Progenitor cell of endocrine pancreas (in vitro differentiated cells): ENCODE data around the gene MCM9. TPM values are rescaled to one million over a fixed set of nuclear protein-coding genes. Genes with fewer than 3 reads are reported as not detected.

ENCODE experiments used
- DNase-seq: peaks from one replicate; pipeline ENCODE4 v3.0.0; 2021; ENCODE audit warnings: low spot score; ENCODE audit not compliant: unreplicated experiment
- H3K27ac Mint-ChIP-seq: 2 replicates; pipeline ENCODE4 v1.8.0; 2021; ENCODE audit warnings: mild to moderate bottlenecking, moderate library complexity, mixed read lengths
- H3K27me3 Mint-ChIP-seq: 2 replicates; pipeline ENCODE4 v1.8.0; 2021; ENCODE audit warnings: mixed read lengths
- H3K36me3 Mint-ChIP-seq: 2 replicates; pipeline ENCODE4 v1.8.0; 2022; ENCODE audit warnings: mixed read lengths; ENCODE audit not compliant: insufficient read depth
- H3K4me1 Mint-ChIP-seq: 2 replicates; pipeline ENCODE4 v1.8.0; 2021; ENCODE audit warnings: low read depth, mixed read lengths
- H3K4me3 Mint-ChIP-seq: 2 replicates; pipeline ENCODE4 v1.8.0; 2021; ENCODE audit warnings: low read depth, mild to moderate bottlenecking, moderate library complexity, mixed read lengths
- H3K9me3 Mint-ChIP-seq: 2 replicates; pipeline ENCODE4 v1.8.0; 2021; ENCODE audit warnings: low read depth, mixed read lengths
- total RNA-seq: library from RNA; stranded (reverse); gene quantifications from 2 replicates; pipeline ENCODE4 v1.2.1, GENCODE V29; 2021
- TF ChIP-seq, protein P1 (sequence below): fragments of 200-600 bp; sonication (generic); IDR thresholded peaks from one replicate; pipeline ENCODE4 v1.5.0; 2021; ENCODE audit warnings: antibody characterized with exemption, mild to moderate bottlenecking; ENCODE audit not compliant: unreplicated experiment

MCM9 gene
- total RNA-seq, 1 donor from 2014 or later = 24.7 TPM

GRCh38 chr6:118882314-118882905, 52.5 kb downstream of the MCM9 start:
- Mint-ChIP-seq H3K27me3 (no peaks in the 10 kb centered on the region), H3K36me3 (no peaks in the 10 kb centered on the region), H3K4me1 (peaks cover 7% of the 10 kb centered on the region), H3K4me3 (no peak overlapping the region), H3K27ac (no peak overlapping the region), H3K9me3 (no peaks in the 10 kb centered on the region)
- DNase-seq = no peak
- TF ChIP-seq, protein P1, sequence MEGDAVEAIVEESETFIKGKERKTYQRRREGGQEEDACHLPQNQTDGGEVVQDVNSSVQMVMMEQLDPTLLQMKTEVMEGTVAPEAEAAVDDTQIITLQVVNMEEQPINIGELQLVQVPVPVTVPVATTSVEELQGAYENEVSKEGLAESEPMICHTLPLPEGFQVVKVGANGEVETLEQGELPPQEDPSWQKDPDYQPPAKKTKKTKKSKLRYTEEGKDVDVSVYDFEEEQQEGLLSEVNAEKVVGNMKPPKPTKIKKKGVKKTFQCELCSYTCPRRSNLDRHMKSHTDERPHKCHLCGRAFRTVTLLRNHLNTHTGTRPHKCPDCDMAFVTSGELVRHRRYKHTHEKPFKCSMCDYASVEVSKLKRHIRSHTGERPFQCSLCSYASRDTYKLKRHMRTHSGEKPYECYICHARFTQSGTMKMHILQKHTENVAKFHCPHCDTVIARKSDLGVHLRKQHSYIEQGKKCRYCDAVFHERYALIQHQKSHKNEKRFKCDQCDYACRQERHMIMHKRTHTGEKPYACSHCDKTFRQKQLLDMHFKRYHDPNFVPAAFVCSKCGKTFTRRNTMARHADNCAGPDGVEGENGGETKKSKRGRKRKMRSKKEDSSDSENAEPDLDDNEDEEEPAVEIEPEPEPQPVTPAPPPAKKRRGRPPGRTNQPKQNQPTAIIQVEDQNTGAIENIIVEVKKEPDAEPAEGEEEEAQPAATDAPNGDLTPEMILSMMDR = no peak

DNA sequence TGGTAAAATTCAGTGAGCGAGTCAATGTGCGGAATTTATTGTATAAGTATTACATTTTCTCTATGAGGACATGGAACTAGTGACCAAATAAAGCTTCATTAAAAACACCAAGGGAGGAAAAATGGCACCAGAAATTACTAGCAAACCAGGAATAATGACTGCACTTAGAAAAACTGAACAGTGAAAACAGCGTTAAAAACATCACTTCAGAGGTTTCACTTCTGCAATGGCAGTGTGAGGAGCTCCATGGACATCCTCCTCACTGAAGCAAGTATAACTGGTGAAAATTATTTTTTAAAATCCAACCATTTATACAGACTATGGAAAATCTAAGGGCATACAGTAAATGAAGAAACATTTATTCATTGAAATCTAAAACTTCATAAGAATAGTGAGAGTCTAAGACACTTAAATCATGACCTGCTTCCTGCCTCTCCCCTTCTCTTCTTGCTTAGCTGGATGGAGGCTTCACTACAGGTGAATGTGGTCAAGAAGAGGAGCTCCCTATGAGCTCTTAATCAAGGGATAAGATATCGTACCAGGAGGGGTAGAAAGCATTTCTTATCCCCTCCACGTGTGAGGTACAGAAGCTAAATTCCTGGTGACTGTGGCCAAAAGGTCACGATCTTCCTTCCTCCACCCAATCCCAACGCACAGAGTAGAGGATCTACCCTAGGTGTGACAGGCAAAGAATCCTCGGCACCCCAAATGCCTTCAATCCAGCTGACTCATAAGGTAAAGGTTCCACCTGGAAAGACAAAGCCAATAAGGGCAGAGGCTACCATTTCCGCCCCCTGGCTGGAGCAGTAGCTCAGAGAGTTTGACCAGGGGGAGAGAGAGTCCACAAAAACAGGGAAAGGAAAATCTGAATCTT, 53.3 kb downstream of the MCM9 start:
- Mint-ChIP-seq H3K4me1 (peaks cover 7% of the 10 kb centered on the region), H3K27me3 (no peaks in the 10 kb centered on the region), H3K27ac (peak overlapping the region; percentile 19), H3K36me3 (no peaks in the 10 kb centered on the region), H3K4me3 (no peak overlapping the region), H3K9me3 (no peaks in the 10 kb centered on the region)
- no peak for DNase-seq
- TF ChIP-seq, protein P1 = no peak

DNA sequence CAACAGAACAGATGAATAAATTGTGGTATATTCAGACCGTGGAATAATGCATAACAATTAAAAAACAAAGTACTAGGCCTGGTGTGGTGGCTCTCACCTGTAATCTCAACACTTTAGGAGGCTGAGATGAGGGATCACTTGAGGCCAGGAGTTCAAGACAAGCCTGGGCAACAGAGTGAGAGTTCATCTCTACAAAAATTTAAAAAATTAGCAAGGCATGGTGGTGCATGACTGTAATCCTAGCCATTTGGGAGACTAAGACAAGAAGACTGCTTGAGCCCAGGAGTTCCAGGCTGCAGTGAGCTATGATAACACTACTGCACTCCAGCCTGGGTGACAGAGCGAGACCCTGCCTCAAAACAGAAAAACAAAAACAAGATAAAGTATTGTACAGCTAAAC, 57.2 kb downstream of the MCM9 start:
- Mint-ChIP-seq H3K36me3 (peaks cover 2% of the 10 kb centered on the region), H3K27me3 (no peaks in the 10 kb centered on the region)

GRCh38 chr6:118876814-118877213, 58.1 kb downstream of the MCM9 start:
- Mint-ChIP-seq H3K4me3 (no peak overlapping the region), H3K27ac (no peak overlapping the region), H3K36me3 (peaks cover 3% of the 10 kb centered on the region), H3K4me1 (peaks cover 3% of the 10 kb centered on the region), H3K9me3 (peaks cover 3% of the 10 kb centered on the region), H3K27me3 (no peaks in the 10 kb centered on the region)
- TF ChIP-seq, protein P1 = no peak
- DNase-seq = no peak

More for the DNA sequence above, 57.2 kb downstream of the MCM9 start:
- Mint-ChIP-seq H3K4me3 (no peak overlapping the region), H3K27ac (no peak overlapping the region), H3K9me3 (no peaks in the 10 kb centered on the region), H3K4me1 (peaks cover 3% of the 10 kb centered on the region)
- DNase-seq = no peak
- TF ChIP-seq, protein P1 = no peak

DNA sequence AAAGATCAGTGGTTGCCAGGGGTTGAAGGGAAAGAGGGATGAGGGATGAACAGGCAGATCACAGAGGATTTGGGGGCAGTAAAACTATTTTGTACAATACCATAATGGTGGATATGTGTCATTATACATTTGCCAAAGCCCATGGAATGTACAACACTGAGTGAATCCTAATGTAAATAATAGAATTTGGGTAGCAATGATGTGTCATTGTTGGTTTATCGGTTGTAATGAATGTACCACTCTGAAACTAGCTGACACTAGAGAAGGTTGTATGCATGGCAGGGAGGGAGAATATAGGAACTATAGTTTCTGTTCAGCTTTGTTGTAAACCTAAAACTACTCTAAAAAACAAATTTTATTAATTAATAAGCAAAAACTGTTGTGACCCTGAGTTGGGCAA, 58.8 kb downstream of the MCM9 start:
- Mint-ChIP-seq H3K4me1 (peaks cover 3% of the 10 kb centered on the region), H3K27ac (no peak overlapping the region), H3K27me3 (no peaks in the 10 kb centered on the region), H3K9me3 (peaks cover 3% of the 10 kb centered on the region), H3K4me3 (no peak overlapping the region), H3K36me3 (peaks cover 6% of the 10 kb centered on the region)
- TF ChIP-seq, protein P1 = no peak
- DNase-seq = no peak
